Hematopoietic multipotent progenitor cell (in vitro differentiated cells): ENCODE results near the gene HNRNPD. TPM values are rescaled to one million over a fixed set of nuclear protein-coding genes. Genes with fewer than 3 reads are reported as not detected.
"Not testable (repeated sequence)": the region's sequence is repeated elsewhere in the genome, so short reads cannot be mapped to it uniquely, and the experiment has no call there.

Experiments used
- DNase-seq, 3 donors: peaks; one replicate each; pipeline ENCODE4 v3.0.0-alpha.2; 2011 to 2015; ENCODE audit warnings: low read depth in 2 of 3, low spot score in 2 of 3
- total RNA-seq: library from RNA; depleted of rRNA; stranded (reverse); fragments of >200 nt; gene quantifications from one replicate; pipeline ENCODE4 v1.2.3, GENCODE V29; 2012

Gene HNRNPD
- total RNA-seq, 1 donor, result 67.6 TPM

GRCh38 chr4:82376109-82376508, 2.3 kb upstream of the HNRNPD start:
- no peak for DNase-seq

- DNase-seq, result no peak
These were observed 340 bp downstream of the HNRNPD start for GRCh38 chr4:82373486-82373815.

GRCh38 chr4:82372517-82373485, 990 bp downstream of the HNRNPD start:
- DNase-seq, result peak; percentile 23 to 72 (median 71)

DNA sequence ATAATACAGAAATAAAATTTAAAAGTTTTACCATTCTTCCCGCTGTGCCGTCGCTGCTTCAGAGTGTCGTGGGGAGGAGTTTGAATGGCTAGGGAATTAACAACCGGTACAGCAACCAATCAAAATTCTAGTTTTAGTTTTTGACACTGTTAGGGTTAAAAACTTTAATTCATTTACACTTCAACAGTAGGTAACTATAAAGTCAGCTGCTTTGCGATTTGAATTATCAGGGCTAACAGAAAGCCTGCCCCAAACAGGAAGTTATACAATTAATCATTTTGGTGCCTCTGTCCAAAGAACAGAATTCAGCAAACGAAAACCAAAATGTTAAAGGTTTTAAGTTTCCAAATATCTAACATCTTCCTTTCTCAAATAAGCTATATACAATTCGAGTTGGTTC, 2.3 kb downstream of the HNRNPD start:
- peak in 1 of 3 donors; percentile 60 for DNase-seq

GRCh38 chr4:82367438-82368097, 6.2 kb downstream of the HNRNPD start:
- peak in 1 of 3 donors; percentile 20 for DNase-seq

GRCh38 chr4:82366431-82366830, 7.4 kb downstream of the HNRNPD start:
- not testable (repeated sequence) for DNase-seq

GRCh38 chr4:82363896-82364487, 9.8 kb downstream of the HNRNPD start:
- no peak for DNase-seq

DNA sequence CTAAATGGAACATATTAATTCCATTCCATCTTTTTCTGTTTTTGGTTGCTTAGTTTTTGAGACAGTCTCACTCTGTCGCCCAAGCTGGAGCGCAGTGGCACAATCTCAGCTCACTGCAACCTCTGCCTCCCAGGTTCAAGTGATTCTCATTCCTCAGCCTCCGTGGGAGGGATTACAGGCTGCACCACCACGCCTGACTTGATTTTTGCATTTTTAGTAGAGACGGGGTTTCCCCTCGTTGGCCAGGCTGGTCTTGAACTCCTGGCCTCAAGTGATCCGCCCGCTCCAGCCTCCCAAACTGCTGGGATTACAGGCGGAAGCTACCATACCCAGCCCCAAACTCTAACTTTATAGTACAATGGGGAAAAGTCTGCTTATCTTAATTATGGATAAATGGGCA, 11.2 kb downstream of the HNRNPD start:
- DNase-seq, result no peak

DNA sequence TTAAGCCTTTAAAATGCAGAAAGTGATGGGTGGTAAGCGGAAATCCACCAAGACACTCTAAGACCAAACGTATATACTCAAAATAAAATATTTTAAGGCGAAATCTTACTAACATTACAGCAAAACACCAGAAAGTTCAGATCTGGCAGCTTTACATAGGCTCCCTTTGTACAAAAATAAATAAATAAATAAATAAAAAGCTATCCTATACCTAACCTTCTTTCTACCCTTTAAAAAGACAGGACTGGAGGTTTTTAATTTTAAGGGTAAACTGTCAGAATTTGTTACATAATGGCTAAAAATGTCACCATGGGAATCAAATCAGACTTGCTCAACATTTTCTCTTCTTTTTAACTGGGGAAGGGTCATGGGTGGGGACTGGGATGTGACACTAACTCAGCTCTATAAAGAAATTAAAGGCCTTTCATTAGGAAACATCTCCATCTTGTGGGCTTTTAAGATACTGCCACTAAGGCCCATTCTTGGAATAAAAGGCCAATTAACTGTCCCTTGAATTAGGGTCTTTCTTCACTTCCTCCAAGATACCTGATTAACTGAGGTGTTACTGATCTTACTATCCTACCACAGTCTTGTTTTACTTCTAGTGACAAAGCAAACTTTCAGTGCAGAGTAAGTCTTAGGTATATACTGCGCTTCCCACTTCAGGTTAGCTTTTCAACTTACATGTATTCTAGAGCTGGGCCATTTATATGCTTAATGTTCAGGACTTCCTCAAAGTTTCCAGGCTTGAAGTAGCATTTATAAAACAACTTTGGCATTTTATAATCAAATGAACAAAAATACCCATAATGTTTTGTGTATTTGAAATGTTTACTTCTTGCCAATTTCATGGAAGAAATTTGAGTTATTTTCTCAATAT, 13.3 kb downstream of the HNRNPD start:
- peak in 2 of 3 donors; percentile 54 to 76 for DNase-seq

- peak in 1 of 3 donors; percentile 28 for DNase-seq
These were observed 14.9 kb downstream of the HNRNPD start for GRCh38 chr4:82358847-82359246.

GRCh38 chr4:82357640-82358039, 16.2 kb downstream of the HNRNPD start:
- DNase-seq, result no peak

GRCh38 chr4:82354788-82355187, 19.0 kb downstream of the HNRNPD start:
- DNase-seq, result no peak

DNA sequence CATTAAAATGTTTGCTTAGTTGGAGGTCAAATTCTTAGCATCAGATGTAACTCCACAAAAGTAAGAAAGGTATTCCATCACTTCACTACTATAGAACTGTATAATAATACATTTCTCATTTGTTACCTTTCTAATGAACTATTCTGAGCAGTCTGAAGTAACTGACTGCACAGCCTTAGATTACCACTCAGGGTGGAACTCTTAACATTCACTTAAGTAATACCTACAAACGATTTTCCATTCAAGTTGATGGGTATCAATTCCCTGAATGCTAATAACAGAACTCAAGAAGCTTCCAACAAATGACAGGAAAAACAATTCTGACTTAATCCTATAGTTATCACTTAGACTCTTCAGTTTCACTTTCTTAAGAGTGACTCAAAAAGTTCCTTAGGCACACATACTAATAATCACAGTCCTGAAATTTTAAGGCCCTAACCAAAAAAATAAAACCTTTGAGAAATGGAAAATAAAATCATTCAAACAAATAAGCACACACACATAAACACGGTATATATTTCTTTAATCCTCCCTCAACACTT, 20.9 kb downstream of the HNRNPD start:
- DNase-seq, result no peak

GRCh38 chr4:82352118-82352824, 21.5 kb downstream of the HNRNPD start:
- no peak for DNase-seq

- no peak for DNase-seq
These were observed 27.7 kb downstream of the HNRNPD start for GRCh38 chr4:82346126-82346525.

DNA sequence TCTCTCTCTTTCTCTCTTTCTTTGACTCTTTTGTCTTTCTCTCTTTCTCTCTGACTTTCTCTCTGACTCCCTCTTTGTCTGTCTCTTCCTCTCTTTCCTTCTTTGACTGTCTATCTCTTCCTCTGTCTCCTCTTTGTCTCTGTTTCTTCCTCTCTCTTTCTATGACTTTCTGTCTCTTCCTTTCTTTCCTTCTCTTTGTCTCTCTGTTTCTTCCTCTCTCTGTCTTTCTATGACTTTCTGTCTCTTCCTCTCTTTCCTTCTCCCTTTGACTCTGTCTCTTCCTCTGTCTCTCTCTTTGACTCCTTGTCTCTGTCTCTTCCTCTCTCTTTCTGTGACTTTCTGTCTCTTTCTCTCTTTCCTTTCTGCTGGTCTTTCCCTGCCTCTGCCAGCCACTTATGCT, 38.7 kb downstream of the HNRNPD start:
- no peak for DNase-seq

DNA sequence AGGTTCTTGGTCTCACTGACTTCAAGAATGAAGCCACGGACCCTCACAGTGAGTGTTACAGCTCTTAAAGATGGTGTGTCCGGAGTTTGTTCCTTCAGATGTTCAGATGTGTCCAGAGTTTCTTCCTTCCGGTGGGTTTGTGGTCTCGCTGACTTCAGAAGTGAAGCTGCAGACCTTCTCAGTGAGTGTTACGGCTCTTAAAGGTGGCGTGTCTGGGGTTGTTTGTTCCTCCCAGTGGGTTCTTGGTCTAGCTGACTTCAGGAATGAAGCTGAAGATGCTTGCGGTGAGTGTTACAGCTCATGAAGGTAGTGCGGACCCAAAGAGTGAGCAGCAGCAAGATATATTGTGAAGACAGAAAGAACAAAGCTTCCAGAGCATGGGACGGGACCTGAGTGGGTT, 40.1 kb downstream of the HNRNPD start:
- DNase-seq, result not testable (repeated sequence)

DNA sequence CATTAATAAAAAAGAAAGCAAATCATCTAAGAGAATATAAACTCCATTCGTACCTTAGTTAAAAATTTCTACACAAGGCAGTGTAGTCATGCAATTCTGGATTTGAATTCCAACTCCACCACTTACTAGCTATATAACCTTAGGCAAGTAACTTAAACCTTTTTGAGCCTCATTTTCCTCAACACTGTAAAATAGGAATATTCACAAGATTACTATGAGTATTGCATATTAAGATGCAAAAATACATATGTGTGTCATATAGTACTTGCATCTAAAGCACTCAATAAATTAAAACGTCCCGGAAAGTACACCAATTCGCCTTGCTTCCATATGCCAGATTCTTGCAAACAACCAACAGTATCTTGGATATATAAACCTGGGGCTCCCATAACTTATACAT, 42.0 kb downstream of the HNRNPD start:
- no peak for DNase-seq

DNA sequence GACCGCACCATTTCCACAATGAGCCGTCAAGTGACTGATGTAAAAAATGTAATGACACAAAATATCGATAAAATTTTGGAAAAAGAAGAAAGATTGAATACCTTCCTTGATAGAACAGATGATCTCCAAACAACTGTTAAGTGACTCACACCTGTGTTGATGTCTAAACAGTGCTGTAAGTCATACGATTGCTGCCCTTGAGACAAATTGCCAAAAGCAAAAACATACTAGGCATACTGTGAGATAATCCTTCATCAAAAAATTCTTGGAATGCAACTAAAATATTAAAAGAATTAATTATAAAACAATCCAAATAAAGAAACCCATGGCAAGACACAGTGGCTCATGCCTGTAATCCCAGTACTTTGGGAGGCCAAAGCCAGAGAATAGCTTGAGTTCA, 53.4 kb downstream of the HNRNPD start:
- no peak for DNase-seq

DNA sequence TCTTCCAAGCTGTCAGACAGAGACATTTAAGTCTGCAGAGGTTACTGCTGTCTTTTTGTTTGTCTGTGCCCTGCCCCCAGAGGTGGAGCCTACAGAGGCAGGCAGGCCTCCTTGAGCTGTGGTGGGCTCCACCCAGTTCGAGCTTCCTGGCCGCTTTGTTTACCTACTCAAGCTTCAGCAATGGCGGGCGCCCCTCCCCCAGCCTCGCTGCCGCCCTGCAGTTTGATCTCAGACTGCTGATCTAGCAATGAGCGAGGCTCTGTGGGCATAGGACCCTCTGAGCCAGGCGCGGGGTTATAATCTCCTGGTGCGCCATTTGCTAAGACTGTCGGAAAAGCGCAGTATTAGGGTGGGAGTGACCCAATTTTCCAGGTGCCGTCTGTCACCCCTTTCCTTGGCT, 70.7 kb downstream of the HNRNPD start:
- not testable (repeated sequence) for DNase-seq
